Activated CD4-positive, alpha-beta T cell treated with anti-CD3 and anti-CD28 coated beads for 36 hours (primary cell): ENCODE measurements around the gene PCBD2. TPM values are rescaled to one million over a fixed set of nuclear protein-coding genes. Genes with fewer than 3 reads are reported as not detected.
"Not testable (repeated sequence)": the region's sequence is repeated elsewhere in the genome, so short reads cannot be mapped to it uniquely, and the experiment has no call there.

ENCODE experiments used
- ATAC-seq: fragments of 200-7000 bp; cut with Tn5 transposase; one replicate; pipeline ENCODE4 v1.10.0; 2021; ENCODE audit warnings: mild to moderate bottlenecking, moderate library complexity
- CTCF ChIA-PET: fragments of 350-600 bp; sonication (Branson Sonifier 250); formaldehyde crosslinking; loops from one replicate; lab custom pipeline; 2021; ENCODE audit warnings: antibody characterized with exemption; lab: Charles Lee
- POLR2A ChIA-PET: fragments of 350-600 bp; sonication (Branson Sonifier 250); formaldehyde crosslinking; loops from one replicate; lab custom pipeline; 2021; ENCODE audit warnings: antibody characterized with exemption, inconsistent platforms; lab: Charles Lee
- DNase-seq: peaks from one replicate; pipeline ENCODE4 v3.0.0-alpha.2; 2020
- H3K27ac Mint-ChIP-seq: one replicate; pipeline ENCODE4 v1.8.0; 2021; ENCODE audit warnings: mixed read lengths
- H3K27me3 Mint-ChIP-seq: one replicate; pipeline ENCODE4 v1.8.0; 2021; ENCODE audit warnings: mixed read lengths
- H3K36me3 Mint-ChIP-seq: one replicate; pipeline ENCODE4 v1.8.0; 2021; ENCODE audit warnings: low read depth, mixed read lengths
- H3K4me1 Mint-ChIP-seq: one replicate; pipeline ENCODE4 v1.8.0; 2021; ENCODE audit warnings: mixed read lengths
- H3K4me3 Mint-ChIP-seq: one replicate; pipeline ENCODE4 v1.8.0; 2021; ENCODE audit warnings: mild to moderate bottlenecking, moderate library complexity, mixed read lengths
- H3K9me3 Mint-ChIP-seq: one replicate; pipeline ENCODE4 v1.8.0; 2021; ENCODE audit warnings: low read depth, mixed read lengths
- intact Hi-C, 2 experiments: fragments of 100-400 bp; cut with DNase I in 1 of 2; cut with micrococcal nuclease in 1 of 2; formaldehyde crosslinking; loops; one replicate each; pipeline versions ENCODE4 v1.14.2 to v1.15.1; 2022 to 2024; cut with DNase I, micrococcal nuclease
- total RNA-seq, 2 experiments: library from RNA; stranded (reverse); gene quantifications; one replicate each; pipeline ENCODE4 v1.2.3, GENCODE V29; 2021

PCBD2 gene
- total RNA-seq, 2 experiments from 2014 or later, result 10.0 to 12.8 TPM

GRCh38 chr5:134905246-134905996 lies 490 bp downstream of the PCBD2 start:
- intact Hi-C loops, result loop anchor here (1.0 to 10.0 kb wide), 12 partner anchors 15 to 603 kb away; partner anchors contain the start of genes C5orf24 (in 2 of the 2), CAMLG (in 2 of the 2), DDX46 (in 2 of the 2) and JADE2 (in 1 of the 2)
- Mint-ChIP-seq H3K27ac (peak overlapping the region; percentile 98), H3K36me3 (peaks cover 9% of the 10 kb centered on the region), H3K4me3 (peak overlapping the region; percentile 95), H3K4me1 (peaks cover 17% of the 10 kb centered on the region), H3K9me3 (no peaks in the 10 kb centered on the region), H3K27me3 (no peaks in the 10 kb centered on the region)
- POLR2A ChIA-PET, result interaction anchor here (0.5 to 1.7 kb wide), 5 partner anchors 8 to 60 kb away, joined by 3 to 13 read pairs (median 4); partner anchors contain the start of genes C5orf24 and TXNDC15
- peak; percentile 21 for ATAC-seq
- CTCF ChIA-PET, result interaction anchor here (0.8 to 3.2 kb wide), 23 partner anchors 9 to 318 kb away, joined by 3 to 12 read pairs (median 5); partner anchors contain the start of genes C5orf24 and TXNDC15
- peak; percentile 76 for DNase-seq

GRCh38 chr5:134906811-134907210 lies 1.9 kb downstream of the PCBD2 start:
- Mint-ChIP-seq H3K27ac (peak overlapping the region; percentile 85), H3K4me1 (peaks cover 19% of the 10 kb centered on the region), H3K9me3 (no peaks in the 10 kb centered on the region), H3K27me3 (no peaks in the 10 kb centered on the region), H3K4me3 (peak overlapping the region; percentile 95), H3K36me3 (peaks cover 14% of the 10 kb centered on the region)
- ChIA-PET POLR2A (interaction anchor here (1.0 to 1.5 kb wide), 3 partner anchors 20 to 61 kb away, joined by 3 to 4 read pairs (median 3); partner anchors contain the start of genes C5orf24 and TXNDC15), CTCF (interaction anchor here (0.6 to 3.2 kb wide), 10 partner anchors 9 to 902 kb away, joined by 3 to 11 read pairs (median 4); partner anchors contain the start of genes TXNDC15 and VDAC1)
- DNase-seq (no peak), ATAC-seq (no peak)
- intact Hi-C loops, result loop anchor here in 1 of 2 experiments (5.0 to 10.0 kb wide), 2 partner anchors 382 to 490 kb away; partner anchors contain the start of genes JADE2 and MACROH2A1

DNA sequence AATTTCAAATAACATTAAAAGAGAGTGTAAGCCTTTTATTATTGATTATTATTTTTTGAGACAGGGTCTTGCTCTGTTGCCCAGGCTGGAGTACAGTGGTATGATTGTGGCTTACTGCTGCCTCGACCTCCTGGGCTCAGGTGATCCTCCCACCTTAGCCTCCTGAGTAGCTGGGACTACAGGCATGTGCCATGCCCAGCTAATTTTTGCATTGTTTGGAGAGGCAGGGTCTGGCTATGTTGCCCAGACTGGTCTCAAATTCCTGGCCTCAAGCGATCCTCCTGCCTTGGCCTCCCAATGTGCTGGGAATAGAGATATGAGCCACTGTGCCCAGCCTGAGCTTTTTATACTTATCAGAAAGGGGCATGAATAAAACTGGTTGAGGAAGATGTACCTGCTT lies 5.8 kb downstream of the PCBD2 start:
- H3K27ac Mint-ChIP-seq, POLR2A ChIA-PET, DNase-seq, H3K9me3 Mint-ChIP-seq, H3K4me3 Mint-ChIP-seq, ATAC-seq, H3K27me3 Mint-ChIP-seq: not testable (repeated sequence)
- intact Hi-C loops, result loop anchor here in 1 of 2 experiments (10.0 kb wide), 2 partner anchors 124 to 284 kb away; partner anchors contain the start of gene PITX1
- H3K4me1 Mint-ChIP-seq, result peaks cover 10% of the 10 kb centered on the region
- H3K36me3 Mint-ChIP-seq, result peaks cover 12% of the 10 kb centered on the region
- CTCF ChIA-PET, result interaction anchor here (1.6 kb wide), 1 partner anchor 61 kb away, joined by 4 read pairs; no protein-coding TSS in a partner anchor

DNA sequence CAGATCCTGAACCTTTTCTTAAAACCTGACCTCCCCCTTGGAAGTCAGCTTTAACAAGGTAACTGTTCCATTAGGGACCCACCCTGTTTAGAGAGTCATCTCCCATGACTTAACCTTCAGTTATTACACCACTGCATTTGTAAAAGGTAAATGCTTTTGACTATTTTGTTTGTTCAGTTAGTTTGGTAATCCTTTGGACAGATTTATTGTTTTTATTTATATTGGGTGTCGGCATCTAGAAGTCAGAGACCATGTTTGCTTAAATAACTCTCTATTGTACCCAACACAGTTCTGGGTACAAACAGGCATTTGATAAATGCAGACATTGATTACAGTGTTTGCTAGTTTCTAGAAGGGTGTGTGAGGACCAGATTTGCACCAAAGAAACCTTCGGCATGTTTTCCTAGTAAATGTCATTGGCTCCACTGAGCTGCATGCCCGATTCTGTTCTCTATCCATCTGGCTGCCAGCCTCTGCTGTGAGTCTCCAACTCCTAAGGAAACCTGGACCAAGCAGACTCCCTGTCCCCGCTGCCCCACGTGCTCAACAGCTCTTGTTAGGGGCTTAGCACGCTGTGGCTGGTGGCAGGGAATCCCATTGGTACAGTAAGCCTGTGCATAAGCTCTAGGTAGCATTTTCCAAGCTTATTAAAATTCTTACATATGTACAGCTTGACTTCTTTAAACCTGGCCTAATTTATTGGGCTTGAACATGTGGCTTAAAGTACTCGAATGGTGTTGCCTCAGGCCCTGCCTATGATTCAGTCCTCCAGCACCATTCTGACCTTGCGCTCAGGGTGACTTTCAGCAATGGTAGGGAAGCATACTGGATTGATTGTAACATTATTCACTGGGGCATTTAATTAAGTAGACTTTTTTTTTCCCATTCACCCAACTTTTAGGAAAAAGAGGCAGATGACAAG lies 6.6 kb downstream of the PCBD2 start:
- DNase-seq (no peak), ATAC-seq (no peak)
- H3K27me3 Mint-ChIP-seq, result no peaks in the 10 kb centered on the region
- no peak overlapping the region for H3K4me3 Mint-ChIP-seq
- ChIA-PET POLR2A (interaction anchor here (0.6 kb wide), 1 partner anchor 693 kb away, joined by 3 read pairs; no protein-coding TSS in a partner anchor), CTCF (interaction anchor here (0.6 to 1.3 kb wide), 2 partner anchors 60 to 781 kb away, joined by 3 read pairs; no protein-coding TSS in a partner anchor)
- intact Hi-C loops, result loop anchor here in 1 of 2 experiments (10.0 kb wide), 2 partner anchors 123 to 283 kb away; partner anchors contain the start of gene PITX1
- no peaks in the 10 kb centered on the region for H3K9me3 Mint-ChIP-seq
- peak overlapping the region; percentile 32 for H3K27ac Mint-ChIP-seq
- peaks cover 5% of the 10 kb centered on the region for H3K4me1 Mint-ChIP-seq
- H3K36me3 Mint-ChIP-seq, result peaks cover 13% of the 10 kb centered on the region

GRCh38 chr5:134913254-134913653 lies 8.3 kb downstream of the PCBD2 start:
- intact Hi-C loops, result loop anchor here in 1 of 2 experiments (10.0 kb wide), 2 partner anchors 122 to 282 kb away; partner anchors contain the start of gene PITX1
- Mint-ChIP-seq H3K4me1 (peaks cover 7% of the 10 kb centered on the region), H3K27me3 (no peaks in the 10 kb centered on the region), H3K27ac (no peak overlapping the region), H3K4me3 (no peak overlapping the region), H3K9me3 (no peaks in the 10 kb centered on the region), H3K36me3 (peaks cover 21% of the 10 kb centered on the region)
- CTCF ChIA-PET, result interaction anchor here (0.6 kb wide), 1 partner anchor 413 kb away, joined by 3 read pairs; no protein-coding TSS in a partner anchor
- DNase-seq (no peak), ATAC-seq (no peak)
- POLR2A ChIA-PET, result interaction anchor here (0.6 kb wide), 1 partner anchor 8 kb away, joined by 3 read pairs; no protein-coding TSS in a partner anchor

DNA sequence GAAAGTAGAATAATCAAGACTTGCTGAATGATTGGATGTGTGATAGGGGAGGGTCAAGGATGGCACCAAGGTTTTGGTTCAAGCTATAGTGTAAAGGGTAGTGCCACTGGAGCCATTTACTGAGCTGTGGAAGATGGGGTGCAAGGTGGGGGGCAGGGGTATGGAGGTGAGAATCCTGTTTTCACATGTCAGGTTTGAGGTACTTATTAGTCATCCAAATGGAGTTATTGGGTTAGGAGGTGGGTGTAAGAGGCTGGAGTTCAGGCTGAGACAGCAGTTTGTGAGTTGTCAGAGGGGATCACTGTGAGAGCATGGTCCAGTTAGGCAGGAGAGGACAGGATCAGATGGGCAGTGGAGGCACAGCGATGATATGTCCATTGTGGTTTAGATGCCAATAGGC lies 8.9 kb downstream of the PCBD2 start:
- Mint-ChIP-seq H3K27ac (no peak overlapping the region), H3K9me3 (no peaks in the 10 kb centered on the region), H3K36me3 (peaks cover 23% of the 10 kb centered on the region), H3K4me1 (peaks cover 10% of the 10 kb centered on the region), H3K27me3 (no peaks in the 10 kb centered on the region), H3K4me3 (no peak overlapping the region)
- intact Hi-C loops, result loop anchor here in 1 of 2 experiments (10.0 kb wide), 2 partner anchors 121 to 281 kb away; partner anchors contain the start of gene PITX1
- peak; percentile 47 for ATAC-seq
- no peak for DNase-seq
- CTCF ChIA-PET, result interaction anchor here (0.6 kb wide), 1 partner anchor 413 kb away, joined by 3 read pairs; no protein-coding TSS in a partner anchor
- POLR2A ChIA-PET, result interaction anchor here (0.6 kb wide), 1 partner anchor 8 kb away, joined by 3 read pairs; no protein-coding TSS in a partner anchor

- Mint-ChIP-seq H3K27ac (peak overlapping the region; percentile 17), H3K9me3 (no peaks in the 10 kb centered on the region), H3K4me1 (peaks cover 29% of the 10 kb centered on the region), H3K27me3 (no peaks in the 10 kb centered on the region), H3K36me3 (peaks cover 31% of the 10 kb centered on the region), H3K4me3 (no peak overlapping the region)
- ChIA-PET CTCF (interaction anchor here (0.7 to 2.0 kb wide), 10 partner anchors 7 to 333 kb away, joined by 3 to 11 read pairs (median 4); partner anchors contain the start of gene PCBD2), POLR2A (interaction anchor here (0.6 kb wide), 1 partner anchor 832 kb away, joined by 6 read pairs; no protein-coding TSS in a partner anchor)
- DNase-seq, result peak; percentile 30
- ATAC-seq, result no peak
- intact Hi-C loops, result loop anchor here (1.0 to 10.0 kb wide), 3 partner anchors 118 to 278 kb away; partner anchors contain the start of gene PITX1 (in 1 of the 2)
These were observed 12.3 kb downstream of the PCBD2 start for GRCh38 chr5:134917070-134917815.

DNA sequence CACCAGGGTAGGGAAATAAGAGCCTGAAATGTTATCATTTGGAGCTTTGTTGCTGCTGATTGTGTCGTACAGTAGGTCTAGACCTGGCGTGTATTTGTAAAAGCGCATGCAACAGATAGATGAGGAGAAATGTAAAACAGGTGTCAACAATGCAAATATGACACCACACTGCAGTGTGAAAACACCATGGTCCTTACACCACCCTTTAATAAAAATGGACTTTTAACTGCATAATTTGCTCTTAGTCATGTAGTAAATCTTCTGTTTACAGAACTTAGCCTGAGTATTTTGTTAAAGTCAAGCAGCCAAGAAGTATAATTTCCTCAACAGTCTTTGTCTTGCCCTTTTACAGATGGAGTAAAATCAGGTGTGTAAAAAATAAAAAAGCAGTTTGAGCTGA lies 13.9 kb downstream of the PCBD2 start:
- POLR2A ChIA-PET, result no interaction called here
- CTCF ChIA-PET, result interaction anchor here (0.7 to 2.0 kb wide), 4 partner anchors 9 to 272 kb away, joined by 3 to 6 read pairs (median 4); no protein-coding TSS in a partner anchor
- H3K36me3 Mint-ChIP-seq, result peaks cover 34% of the 10 kb centered on the region
- H3K4me1 Mint-ChIP-seq, result peaks cover 29% of the 10 kb centered on the region
- no peak overlapping the region for H3K4me3 Mint-ChIP-seq
- intact Hi-C loops, result loop anchor here in 1 of 2 experiments (10.0 kb wide), 2 partner anchors 116 to 276 kb away; partner anchors contain the start of gene PITX1
- peak overlapping the region; percentile 49 for H3K27ac Mint-ChIP-seq
- ATAC-seq (no peak), DNase-seq (no peak)
- H3K9me3 Mint-ChIP-seq, result no peaks in the 10 kb centered on the region
- H3K27me3 Mint-ChIP-seq, result no peaks in the 10 kb centered on the region

- POLR2A ChIA-PET, result no interaction called here
- H3K36me3 Mint-ChIP-seq, result peaks cover 31% of the 10 kb centered on the region
- DNase-seq, result no peak
- H3K4me1 Mint-ChIP-seq, result peaks cover 29% of the 10 kb centered on the region
- ATAC-seq, result no peak
- intact Hi-C loops, result loop anchor here (1.0 to 2.0 kb wide), 4 partner anchors 16 to 318 kb away; partner anchors contain the start of gene PCBD2 (in 1 of the 2)
- CTCF ChIA-PET, result interaction anchor here (0.5 to 0.7 kb wide), 3 partner anchors 14 to 261 kb away, joined by 3 to 4 read pairs (median 3); no protein-coding TSS in a partner anchor
- H3K27ac Mint-ChIP-seq, result peak overlapping the region; percentile 83
- no peaks in the 10 kb centered on the region for H3K9me3 Mint-ChIP-seq
- no peak overlapping the region for H3K4me3 Mint-ChIP-seq
- H3K27me3 Mint-ChIP-seq, result no peaks in the 10 kb centered on the region
These were observed 16.1 kb downstream of the PCBD2 start for GRCh38 chr5:134920848-134921575.
